Measurements from ENCODE around the gene BLOC1S1. TPM values are rescaled to one million over a fixed set of nuclear protein-coding genes. Genes with fewer than 3 reads are reported as not detected.

The BLOC1S1 gene
- total RNA-seq, 1 donor from 2014 or later: 105 TPM

GRCh38 chr12:55694651-55695050 lies 21.2 kb upstream of the BLOC1S1 start:
- DNase-seq (ENCODE audit: low spot score): no peak

- DNase-seq (ENCODE audit: low spot score): no peak
Measured at GRCh38 chr12:55695349-55695748, 20.5 kb upstream of the BLOC1S1 start.

GRCh38 chr12:55696141-55696540 lies 19.7 kb upstream of the BLOC1S1 start:
- no peak for DNase-seq (ENCODE audit: low spot score)

- DNase-seq (ENCODE audit: low spot score): no peak
Measured at GRCh38 chr12:55696796-55697462, 18.9 kb upstream of the BLOC1S1 start.

GRCh38 chr12:55697686-55698085 lies 18.2 kb upstream of the BLOC1S1 start:
- DNase-seq (ENCODE audit: low spot score): no peak

GRCh38 chr12:55698241-55698955 lies 17.4 kb upstream of the BLOC1S1 start:
- no peak for DNase-seq (ENCODE audit: low spot score)

GRCh38 chr12:55698965-55699364 lies 16.9 kb upstream of the BLOC1S1 start:
- no peak for DNase-seq (ENCODE audit: low spot score)

GRCh38 chr12:55699471-55700055 lies 16.3 kb upstream of the BLOC1S1 start:
- DNase-seq (ENCODE audit: low spot score): no peak

GRCh38 chr12:55700255-55701018 lies 15.4 kb upstream of the BLOC1S1 start:
- no peak for DNase-seq (ENCODE audit: low spot score)

GRCh38 chr12:55702861-55703260 lies 13.0 kb upstream of the BLOC1S1 start:
- DNase-seq (ENCODE audit: low spot score): no peak

GRCh38 chr12:55703288-55703687 lies 12.6 kb upstream of the BLOC1S1 start:
- DNase-seq (ENCODE audit: low spot score): peak; percentile 70

GRCh38 chr12:55703901-55704761 lies 11.7 kb upstream of the BLOC1S1 start:
- DNase-seq (ENCODE audit: low spot score): no peak

- no peak for DNase-seq (ENCODE audit: low spot score)
Measured at GRCh38 chr12:55704824-55705718, 10.8 kb upstream of the BLOC1S1 start.

GRCh38 chr12:55705782-55706402 lies 10.0 kb upstream of the BLOC1S1 start:
- DNase-seq (ENCODE audit: low spot score): no peak

GRCh38 chr12:55706568-55707218 lies 9.2 kb upstream of the BLOC1S1 start:
- no peak for DNase-seq (ENCODE audit: low spot score)

GRCh38 chr12:55707219-55707671 lies 8.6 kb upstream of the BLOC1S1 start:
- DNase-seq (ENCODE audit: low spot score): no peak

GRCh38 chr12:55707841-55708694 lies 7.8 kb upstream of the BLOC1S1 start, which contains the start of gene ITGA7:
TSS of gene ITGA7 (minus strand) at chr12:55707904. CDS start at chr12:55707682, 222 bp downstream.
- peak; percentile 77 for DNase-seq (ENCODE audit: low spot score)

- DNase-seq (ENCODE audit: low spot score): no peak
Measured at GRCh38 chr12:55708695-55709233, 7.1 kb upstream of the BLOC1S1 start.
